SIG-M5 treated with dmso at 0.1 percent for 504 hours (cell line): Measurements from ENCODE around the gene DAB1.

Experiments used
- DNase-seq: peaks from one replicate; lab custom pipeline; 2025; ENCODE audit not compliant: unreplicated experiment; lab: John Stamatoyannopoulos, UW

The DAB1 gene

GRCh38 chr1:57036641-57037579, 386.9 kb downstream of the DAB1 start:
- DNase-seq, result no peak

GRCh38 chr1:57034713-57035112, 389.1 kb downstream of the DAB1 start:
- DNase-seq, result no peak

GRCh38 chr1:57033222-57034001, 390.4 kb downstream of the DAB1 start:
- DNase-seq, result no peak

- DNase-seq, result no peak
These were observed 397.1 kb downstream of the DAB1 start for GRCh38 chr1:57026624-57027354.

GRCh38 chr1:57024855-57025254, 399.0 kb downstream of the DAB1 start:
- no peak for DNase-seq

GRCh38 chr1:57024428-57024827, 399.4 kb downstream of the DAB1 start:
- no peak for DNase-seq

GRCh38 chr1:57020216-57020615, 403.6 kb downstream of the DAB1 start:
- DNase-seq, result no peak

GRCh38 chr1:57019236-57019839, 404.5 kb downstream of the DAB1 start:
- DNase-seq, result no peak

- DNase-seq, result no peak
These were observed 405.7 kb downstream of the DAB1 start for GRCh38 chr1:57018119-57018518.

GRCh38 chr1:57017717-57018116, 406.1 kb downstream of the DAB1 start:
- no peak for DNase-seq

- no peak for DNase-seq
These were observed 406.7 kb downstream of the DAB1 start for GRCh38 chr1:57017200-57017599.

GRCh38 chr1:57015071-57015470, 408.8 kb downstream of the DAB1 start:
- no peak for DNase-seq

GRCh38 chr1:57013522-57013921, 410.3 kb downstream of the DAB1 start:
- no peak for DNase-seq

GRCh38 chr1:57012315-57012714, 411.5 kb downstream of the DAB1 start:
- no peak for DNase-seq

GRCh38 chr1:57010511-57010910, 413.3 kb downstream of the DAB1 start:
- DNase-seq, result no peak

GRCh38 chr1:57007948-57008347, 415.9 kb downstream of the DAB1 start:
- no peak for DNase-seq

- no peak for DNase-seq
These were observed 416.4 kb downstream of the DAB1 start for GRCh38 chr1:57007472-57007871.

- no peak for DNase-seq
These were observed 420.3 kb downstream of the DAB1 start for GRCh38 chr1:57003398-57004139.

- no peak for DNase-seq
These were observed 428.3 kb downstream of the DAB1 start for GRCh38 chr1:56995414-56996100.

GRCh38 chr1:56993475-56993874, 430.4 kb downstream of the DAB1 start:
- no peak for DNase-seq
